GM10847 (cell line): ENCODE measurements around the gene WDR1.

Experiments used
- POLR2A ChIP-seq: IDR thresholded peaks from 2 replicates; pipeline ENCODE4 v1.6.1; 2011; ENCODE audit not compliant: insufficient read length; ENCODE audit errors: extremely low read depth

Gene WDR1

GRCh38 chr4:10079256-10079655 lies 37.3 kb downstream of the WDR1 start:
- TF ChIP-seq POLR2A, result no peak

GRCh38 chr4:10078481-10079233 lies 37.9 kb downstream of the WDR1 start:
- no peak for TF ChIP-seq POLR2A

- no peak for TF ChIP-seq POLR2A
These were observed 38.9 kb downstream of the WDR1 start for GRCh38 chr4:10077483-10078335.

- TF ChIP-seq POLR2A, result no peak
These were observed 39.5 kb downstream of the WDR1 start for GRCh38 chr4:10077076-10077475.

GRCh38 chr4:10075953-10076391 lies 40.6 kb downstream of the WDR1 start:
- TF ChIP-seq POLR2A, result no peak

GRCh38 chr4:10075158-10075863 lies 41.3 kb downstream of the WDR1 start:
- TF ChIP-seq POLR2A, result no peak

GRCh38 chr4:10074767-10075105 lies 41.9 kb downstream of the WDR1 start:
- TF ChIP-seq POLR2A, result no peak

GRCh38 chr4:10074076-10074766 lies 42.4 kb downstream of the WDR1 start:
- TF ChIP-seq POLR2A, result no peak

GRCh38 chr4:10072420-10073017 lies 44.1 kb downstream of the WDR1 start:
- TF ChIP-seq POLR2A, result no peak

GRCh38 chr4:10069075-10069642 lies 47.4 kb downstream of the WDR1 start:
- TF ChIP-seq POLR2A, result no peak

GRCh38 chr4:10066670-10067651 lies 49.6 kb downstream of the WDR1 start:
- TF ChIP-seq POLR2A, result no peak

- no peak for TF ChIP-seq POLR2A
These were observed 50.4 kb downstream of the WDR1 start for GRCh38 chr4:10066206-10066605.

- no peak for TF ChIP-seq POLR2A
These were observed 52.9 kb downstream of the WDR1 start for GRCh38 chr4:10063544-10064300.
